Right lobe of liver (tissue), 6 donors: ENCODE results near the gene SHMT2. TPM values are rescaled to one million over a fixed set of nuclear protein-coding genes. Genes with fewer than 3 reads are reported as not detected.

Source experiments
- ATAC-seq, 4 donors: fragments of 200-7000 bp; cut with Tn5 transposase; one replicate each; pipeline ENCODE4 v1.9.1; 2020; ENCODE audit warnings: mild to moderate bottlenecking in 4 of 4, moderate library complexity in 4 of 4
- DNase-seq, 3 donors: peaks; one replicate each; pipeline ENCODE4 v3.0.0-alpha.2; 2020
- H3K27ac ChIP-seq, 3 donors: fragments of 200-600 bp; one replicate each; pipeline ENCODE4 v1.8.0; 2022
- H3K27me3 ChIP-seq, 2 donors: fragments of 200-600 bp; one replicate each; pipeline ENCODE4 v1.8.0; 2022
- H3K36me3 ChIP-seq, 4 donors: fragments of 200-600 bp; sonication (generic) in 1 of 4; one replicate each; pipeline versions ENCODE4 v1.5.1 to v1.8.0; 2017 to 2022; ENCODE audit warnings: control low read depth in 1 of 4
- H3K4me1 ChIP-seq, 4 donors: fragments of 200-600 bp; sonication (generic) in 1 of 4; one replicate each; pipeline versions ENCODE4 v1.5.1 to v1.8.0; 2017 to 2022; ENCODE audit warnings: control low read depth in 1 of 4
- H3K4me3 ChIP-seq, 3 donors: fragments of 200-600 bp; one replicate each; pipeline ENCODE4 v1.8.0; 2022
- H3K9me3 ChIP-seq, 4 donors: fragments of 200-600 bp; sonication (generic) in 1 of 4; one replicate each; pipeline versions ENCODE4 v1.5.1 to v1.8.0; 2017 to 2022; ENCODE audit warnings: control low read depth in 1 of 4
- POLR2A ChIP-seq: fragments of 450-650 bp; IDR thresholded peaks from one replicate; pipeline ENCODE4 v1.6.1; 2017; ENCODE audit warnings: antibody characterized with exemption, mild to moderate bottlenecking
- WGBS: methylation state at CpG from one replicate; pipeline ENCODE4 v1.1.6; 2018; ENCODE audit warnings: low coverage, low lambda C conversion rate; ENCODE audit not compliant: insufficient coverage; ENCODE audit errors: missing lambda C conversion rate; 5-methylcytosine and 5-hydroxymethylcytosine counted together
- intact Hi-C, 2 donors: fragments of 100-400 bp; cut with DNase I; formaldehyde crosslinking; loops; one replicate each; pipeline versions ENCODE4 v1.11.2 to v1.14.1; 2022
- total RNA-seq, 6 experiments: library from RNA; depleted of rRNA in 2 of 6; stranded (reverse); fragments of >200 nt in 2 of 6; fragmentation: NEBNext Ultra II Directional in 3 of 6; extraction: Animal tissue kit (Norgen Biotek cat#: 25700) in 3 of 6; gene quantifications; one replicate each; pipeline versions ENCODE4 v1.1.0 to v1.2.4, GENCODE V29; 2016 to 2023
- TF ChIP-seq, protein P1 (sequence below), 4 donors: fragments of 200-600 bp in 3 of 4; fragments of 450-650 bp in 1 of 4; IDR thresholded peaks; one replicate each; pipeline versions ENCODE4 v1.5.1 to v1.8.0; 2016 to 2022; ENCODE audit warnings: antibody characterized with exemption in 4 of 4, mild to moderate bottlenecking in 2 of 4
- donor health status: DM: no; HTN: yes; CAD: no.
- donor health status: DM: no; HTN: no; CAD: no.
- donor health status: DM: no; HTN: no; CAD: no.
- donor health status: DM: no; HTN: yes; CAD: no.
- donor health status: DM: no; HTN: yes; CAD: no.

The SHMT2 gene
- total RNA-seq, 6 experiments from 2014 or later: 157 to 228 (median 194) TPM

DNA sequence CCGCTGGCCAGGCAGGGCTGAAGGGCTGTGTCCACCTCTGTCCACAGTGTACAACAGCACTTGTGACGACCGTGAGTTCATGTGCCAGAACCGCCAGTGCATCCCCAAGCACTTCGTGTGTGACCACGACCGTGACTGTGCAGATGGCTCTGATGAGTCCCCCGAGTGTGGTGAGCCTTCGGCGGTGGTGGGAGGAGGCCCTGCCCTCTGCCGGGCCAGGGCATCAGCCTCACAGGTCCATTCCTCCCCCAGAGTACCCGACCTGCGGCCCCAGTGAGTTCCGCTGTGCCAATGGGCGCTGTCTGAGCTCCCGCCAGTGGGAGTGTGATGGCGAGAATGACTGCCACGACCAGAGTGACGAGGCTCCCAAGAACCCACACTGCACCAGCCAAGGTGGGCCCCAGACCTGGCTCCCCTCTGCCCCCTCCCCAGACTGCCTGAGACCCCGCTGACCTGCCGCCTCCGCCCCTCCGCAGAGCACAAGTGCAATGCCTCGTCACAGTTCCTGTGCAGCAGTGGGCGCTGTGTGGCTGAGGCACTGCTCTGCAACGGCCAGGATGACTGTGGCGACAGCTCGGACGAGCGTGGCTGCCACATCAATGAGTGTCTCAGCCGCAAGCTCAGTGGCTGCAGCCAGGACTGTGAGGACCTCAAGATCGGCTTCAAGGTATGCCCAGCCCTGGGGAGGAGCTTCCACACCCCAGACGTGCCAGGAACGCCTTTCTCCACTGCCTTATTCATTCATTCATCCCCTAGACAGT, 33.7 kb upstream of the SHMT2 start:
- ATAC-seq: no peak
- no peaks in the 10 kb centered on the region for H3K9me3 ChIP-seq
- H3K4me3 ChIP-seq: no peak overlapping the region
- intact Hi-C loops: no loop called here
- no peak overlapping the region for H3K27ac ChIP-seq
- H3K4me1 ChIP-seq: no peaks in the 10 kb centered on the region
- peaks cover 12 to 93% (median 72%) of the 10 kb centered on the region in 4 donors for H3K36me3 ChIP-seq
- TF ChIP-seq, protein P1, sequence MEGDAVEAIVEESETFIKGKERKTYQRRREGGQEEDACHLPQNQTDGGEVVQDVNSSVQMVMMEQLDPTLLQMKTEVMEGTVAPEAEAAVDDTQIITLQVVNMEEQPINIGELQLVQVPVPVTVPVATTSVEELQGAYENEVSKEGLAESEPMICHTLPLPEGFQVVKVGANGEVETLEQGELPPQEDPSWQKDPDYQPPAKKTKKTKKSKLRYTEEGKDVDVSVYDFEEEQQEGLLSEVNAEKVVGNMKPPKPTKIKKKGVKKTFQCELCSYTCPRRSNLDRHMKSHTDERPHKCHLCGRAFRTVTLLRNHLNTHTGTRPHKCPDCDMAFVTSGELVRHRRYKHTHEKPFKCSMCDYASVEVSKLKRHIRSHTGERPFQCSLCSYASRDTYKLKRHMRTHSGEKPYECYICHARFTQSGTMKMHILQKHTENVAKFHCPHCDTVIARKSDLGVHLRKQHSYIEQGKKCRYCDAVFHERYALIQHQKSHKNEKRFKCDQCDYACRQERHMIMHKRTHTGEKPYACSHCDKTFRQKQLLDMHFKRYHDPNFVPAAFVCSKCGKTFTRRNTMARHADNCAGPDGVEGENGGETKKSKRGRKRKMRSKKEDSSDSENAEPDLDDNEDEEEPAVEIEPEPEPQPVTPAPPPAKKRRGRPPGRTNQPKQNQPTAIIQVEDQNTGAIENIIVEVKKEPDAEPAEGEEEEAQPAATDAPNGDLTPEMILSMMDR (IDR thresholded peaks at IDR 0.05): no peak
- no peak for TF ChIP-seq POLR2A
- 76% methylated on average over 9 of the region's 34 CpGs for WGBS
- H3K27me3 ChIP-seq: no peaks in the 10 kb centered on the region
- DNase-seq: no peak

GRCh38 chr12:57196439-57196838, 33.1 kb upstream of the SHMT2 start:
- intact Hi-C loops: no loop called here
- Histone ChIP-seq H3K36me3 (peaks cover 12 to 94% (median 74%) of the 10 kb centered on the region in 4 donors), H3K4me3 (no peak overlapping the region), H3K27me3 (no peaks in the 10 kb centered on the region), H3K9me3 (no peaks in the 10 kb centered on the region), H3K27ac (no peak overlapping the region), H3K4me1 (no peaks in the 10 kb centered on the region)
- ATAC-seq: no peak
- TF ChIP-seq, protein P1 (IDR thresholded peaks at IDR 0.05): no peak
- no peak for TF ChIP-seq POLR2A
- no peak for DNase-seq
- WGBS: no CpG with 5 or more reads among the region's 4 CpGs

- Histone ChIP-seq H3K36me3 (peaks cover 12 to 99% (median 76%) of the 10 kb centered on the region in 4 donors), H3K4me1 (no peaks in the 10 kb centered on the region), H3K27ac (no peak overlapping the region), H3K9me3 (no peaks in the 10 kb centered on the region), H3K27me3 (no peaks in the 10 kb centered on the region), H3K4me3 (no peak overlapping the region)
- WGBS: no CpG with 5 or more reads among the region's 22 CpGs
- intact Hi-C loops: no loop called here
- DNase-seq: no peak
- TF ChIP-seq, protein P1 (IDR thresholded peaks at IDR 0.05): no peak
- no peak for TF ChIP-seq POLR2A
- ATAC-seq: no peak
These were observed 32.6 kb upstream of the SHMT2 start for GRCh38 chr12:57196956-57197355.

GRCh38 chr12:57198329-57198728, 31.2 kb upstream of the SHMT2 start:
- TF ChIP-seq POLR2A: no peak
- TF ChIP-seq, protein P1 (IDR thresholded peaks at IDR 0.05): no peak
- WGBS: 83% methylated on average over 2 of the region's 17 CpGs
- Histone ChIP-seq H3K27me3 (no peaks in the 10 kb centered on the region), H3K4me3 (no peak overlapping the region), H3K36me3 (peaks cover 5 to 99% (median 71%) of the 10 kb centered on the region in 4 donors), H3K27ac (no peak overlapping the region), H3K9me3 (no peaks in the 10 kb centered on the region), H3K4me1 (no peaks in the 10 kb centered on the region)
- ATAC-seq (no peak), DNase-seq (no peak)
- intact Hi-C loops: no loop called here
